ENCODE data around the gene STYXL2. TPM values are rescaled to one million over a fixed set of nuclear protein-coding genes. Genes with fewer than 3 reads are reported as not detected.

STYXL2 gene
- not detected in 2 replicates for total RNA-seq

DNA sequence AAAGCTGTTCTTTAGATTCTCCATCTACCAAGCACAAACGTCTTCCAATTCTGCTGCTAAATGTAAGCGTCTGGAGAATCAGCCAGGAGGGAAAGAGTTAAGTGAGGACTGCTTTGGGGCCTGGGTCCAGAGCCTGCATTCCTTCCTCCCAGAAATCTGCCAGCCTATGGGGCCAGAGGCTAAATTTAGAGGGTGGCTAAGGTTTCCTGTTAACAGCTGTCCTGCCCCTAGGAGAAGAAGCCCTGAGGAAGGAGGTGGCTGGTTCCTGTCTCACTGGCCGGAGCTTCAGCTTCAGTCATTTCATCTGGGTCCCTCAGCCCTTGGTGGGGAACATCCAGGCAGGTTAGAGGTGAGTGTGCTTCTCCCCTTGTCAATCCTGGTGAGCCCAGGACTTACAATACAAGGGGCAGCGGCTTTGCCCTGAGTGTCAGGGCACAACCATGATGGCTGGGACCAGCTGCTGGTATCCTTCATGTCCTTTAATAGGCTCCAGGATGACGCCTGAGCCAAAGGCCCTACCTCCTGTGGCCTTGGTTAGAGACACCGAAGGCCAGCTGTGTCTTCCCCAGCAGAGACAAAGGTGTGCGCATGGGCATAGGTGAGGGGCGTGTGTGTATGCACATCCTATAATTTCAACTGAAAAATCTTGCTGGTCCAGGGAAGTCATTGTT is at the start of gene STYXL2:
TSS of gene STYXL2 (plus strand) at position 230 of the 671 bp plus-strand sequence. CDS start 775 bp downstream, outside the sequence.

DNA sequence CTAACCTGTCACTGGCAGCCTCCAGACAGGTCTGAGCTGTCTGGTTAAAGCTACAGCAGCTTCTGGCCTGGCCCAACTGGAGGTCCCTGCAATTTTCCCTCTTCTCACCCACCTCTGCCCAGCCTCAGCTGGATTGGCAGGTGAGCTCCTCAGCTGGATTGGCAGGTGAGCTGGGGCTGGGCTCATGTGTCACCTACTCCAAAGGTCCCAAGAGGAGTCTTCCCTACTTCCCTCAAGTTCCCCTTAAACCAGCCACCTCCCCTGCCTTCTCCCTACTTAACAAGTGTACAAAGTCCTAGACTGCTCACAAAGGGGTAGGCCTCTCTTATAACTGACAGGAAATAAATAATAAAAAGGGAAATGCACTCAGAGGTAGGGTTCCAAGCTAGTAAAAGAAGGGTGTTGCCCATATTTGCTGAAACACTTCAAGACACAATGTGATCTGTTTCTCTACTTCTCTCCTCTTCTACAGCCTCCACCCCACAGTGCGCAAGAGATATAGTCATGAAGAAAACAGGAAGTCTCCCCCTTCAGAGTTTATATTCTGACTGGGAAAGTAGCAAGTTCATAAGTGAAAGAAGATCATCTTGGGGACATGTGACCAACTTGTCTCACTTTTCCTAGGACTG is 3.4 kb upstream of the STYXL2 start, which contains the start of gene GPA33:
TSS of gene GPA33 (minus strand) at position 64 of the 629 bp plus-strand sequence. CDS start 90 bp downstream, outside the sequence.

Other genes with a start within 250 kb of the STYXL2 start
- 8.3 and 9.6 TPM in 2 replicates for gene TADA1, start 217.8 kb upstream of the STYXL2 start, total RNA-seq
- gene ILDR2, start 118.5 kb upstream of the STYXL2 start, total RNA-seq: not detected in 2 replicates
- not detected in 2 replicates for gene MAEL, start 104.8 kb upstream of the STYXL2 start, total RNA-seq
- gene GPA33, start 3.7 kb upstream of the STYXL2 start, total RNA-seq: not detected in 2 replicates
- 4.4 and 4.8 TPM in 2 replicates for gene POU2F1, start 126.8 kb downstream of the STYXL2 start, total RNA-seq

Data from smooth muscle cell of the umbilical artery (primary cell).